GM19099 (cell line): ENCODE measurements around the gene EIF4E1B.

ENCODE experiments used
- POLR2A ChIP-seq: IDR thresholded peaks from 3 replicates; pipeline ENCODE4 v1.6.1; 2011; ENCODE audit warnings: low read depth; ENCODE audit not compliant: insufficient read length; ENCODE audit errors: extremely low read depth

The EIF4E1B gene

DNA sequence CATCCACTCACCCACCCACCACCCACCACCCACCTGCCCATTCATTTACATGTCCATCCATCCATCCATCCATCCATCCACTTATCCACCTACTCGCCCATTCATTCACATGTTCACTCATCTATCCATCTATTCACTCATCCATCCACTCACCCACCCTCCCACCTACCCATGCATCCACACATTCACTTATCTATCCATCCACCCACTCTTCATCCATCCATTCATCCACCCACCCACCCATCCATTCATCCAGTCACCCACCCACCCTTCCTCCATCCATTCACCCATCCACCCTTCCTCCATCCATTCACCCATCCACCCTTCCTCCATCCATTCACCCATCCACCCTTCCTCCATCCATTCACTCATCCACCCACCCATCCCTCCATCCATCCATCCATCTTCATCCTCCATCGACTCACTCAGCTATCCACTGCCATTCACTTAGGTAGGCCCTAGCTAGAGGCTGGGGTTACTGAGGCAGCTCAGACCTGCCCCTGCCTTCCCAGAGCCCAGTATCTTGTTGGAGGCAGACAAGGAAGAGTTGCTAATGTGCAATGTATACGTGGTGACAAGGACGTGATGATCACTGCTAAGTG is 29.5 kb downstream of the EIF4E1B start:
- TF ChIP-seq POLR2A, result no peak

DNA sequence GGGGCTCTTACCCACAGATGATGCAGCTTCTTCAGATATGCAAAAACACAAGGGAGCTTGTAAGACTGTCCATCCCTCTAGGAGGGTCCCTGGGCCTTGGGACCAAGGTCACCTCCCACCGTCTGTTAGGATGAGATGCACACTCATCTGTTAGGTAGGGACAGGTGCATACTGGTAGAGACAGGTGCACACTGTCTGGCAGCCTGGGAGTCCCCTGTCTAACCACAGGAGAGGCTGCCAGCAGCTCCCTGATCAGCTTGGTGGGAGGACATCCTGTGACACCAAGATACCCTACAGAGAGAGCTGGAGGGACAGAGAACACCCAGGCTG is 30.0 kb downstream of the EIF4E1B start:
- no peak for TF ChIP-seq POLR2A

DNA sequence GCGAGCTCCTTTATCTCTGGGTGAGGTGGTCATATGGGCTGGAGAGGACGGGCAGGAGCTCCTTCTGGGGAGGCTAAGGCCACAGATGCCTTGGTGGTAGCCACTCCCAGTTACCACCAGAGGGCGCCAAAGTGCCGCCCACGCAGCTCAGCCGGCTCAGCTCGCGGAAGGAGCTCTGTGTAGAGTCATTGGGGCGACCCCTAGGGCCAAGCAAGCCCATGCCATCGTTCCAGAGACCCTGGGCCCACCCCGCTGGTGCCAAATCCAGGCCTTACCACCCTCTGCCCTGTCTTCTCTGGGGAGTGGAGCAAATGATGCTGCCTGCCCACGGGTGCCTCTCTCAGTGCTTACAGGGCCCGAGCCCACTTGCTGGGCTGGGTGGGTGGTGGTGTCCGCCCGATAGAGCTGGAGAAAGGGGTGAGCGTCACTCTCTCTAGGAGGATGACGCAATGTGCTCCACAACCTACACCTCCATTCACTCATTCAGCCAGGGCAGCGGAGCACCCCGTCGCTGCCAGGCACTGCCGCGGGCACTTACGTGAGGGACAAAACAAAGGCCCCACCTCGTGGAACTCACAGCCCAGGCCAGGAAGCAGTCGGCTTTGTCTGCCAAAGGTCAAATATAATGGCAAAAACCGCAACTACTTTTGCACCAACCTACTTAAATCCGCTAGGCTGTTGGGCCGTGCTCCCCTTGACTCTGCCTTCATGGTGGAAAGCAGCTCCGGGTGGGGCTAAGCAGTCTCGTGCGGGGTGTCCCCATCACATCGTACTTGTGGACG is 30.6 kb downstream of the EIF4E1B start:
- no peak for TF ChIP-seq POLR2A

DNA sequence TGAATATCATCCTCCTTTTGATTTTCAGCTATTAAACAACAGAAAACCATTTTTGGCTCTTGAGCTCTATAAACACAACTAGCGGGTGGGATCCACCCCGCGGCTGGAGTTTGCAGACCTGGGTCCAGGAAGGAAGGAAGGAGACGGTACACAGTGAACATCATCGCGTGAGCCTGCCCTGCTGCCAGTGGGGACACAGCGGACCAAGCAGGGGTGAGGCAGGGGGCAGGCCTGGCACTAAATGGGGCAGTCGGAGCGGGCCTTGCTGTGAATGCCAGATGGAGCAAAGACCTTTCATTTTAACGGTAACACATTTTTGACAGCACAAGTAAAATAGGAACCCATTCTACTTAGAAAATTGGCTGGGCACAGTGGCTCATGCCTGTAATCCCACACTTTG is 31.2 kb downstream of the EIF4E1B start:
- no peak for TF ChIP-seq POLR2A

DNA sequence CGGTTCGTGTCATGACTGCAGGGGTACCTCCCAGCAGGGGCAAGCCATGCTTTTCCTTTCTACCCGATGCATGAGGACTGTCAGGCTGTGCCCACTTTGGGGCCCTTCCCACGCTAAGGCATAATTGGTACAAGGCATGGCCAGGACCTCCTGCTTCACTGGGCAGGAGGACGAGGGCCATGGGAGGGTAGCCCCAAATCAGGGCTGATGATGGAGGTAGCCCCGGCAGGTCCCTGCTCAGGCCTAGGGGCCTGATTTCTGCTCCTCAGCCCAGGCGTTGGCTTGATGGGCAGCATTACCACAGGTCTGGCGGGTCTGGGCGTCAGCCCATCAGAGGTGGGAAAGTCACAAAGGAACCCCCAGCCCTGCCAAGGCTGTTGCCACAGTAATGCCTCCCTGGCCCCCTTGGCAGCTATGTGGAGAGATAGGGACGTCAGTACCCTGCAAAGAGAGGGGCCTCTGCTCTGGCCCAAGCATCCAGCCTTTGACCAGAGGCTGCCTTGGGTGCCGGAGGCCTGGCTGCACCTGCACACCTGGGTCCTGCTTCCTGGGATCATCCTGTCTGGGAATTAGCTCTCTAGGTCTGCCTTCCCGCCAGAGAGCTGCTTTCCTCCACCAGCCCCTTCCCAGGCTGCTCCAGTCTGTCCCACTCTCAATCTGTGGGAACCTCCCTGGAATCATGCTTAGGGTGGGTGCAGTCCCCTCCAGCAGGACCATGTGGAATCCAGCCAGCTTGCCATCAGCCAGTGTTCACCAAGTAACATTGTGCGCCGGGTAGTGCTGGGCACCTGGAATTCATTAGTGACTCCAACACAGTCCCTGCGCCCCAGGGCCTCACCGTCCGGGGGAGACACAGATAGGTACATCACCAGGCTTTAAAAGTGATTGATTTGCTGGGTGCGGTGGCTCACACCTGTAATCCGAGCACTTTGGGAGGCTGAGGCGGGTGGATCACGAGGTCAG is 32.2 kb downstream of the EIF4E1B start:
- no peak for TF ChIP-seq POLR2A

DNA sequence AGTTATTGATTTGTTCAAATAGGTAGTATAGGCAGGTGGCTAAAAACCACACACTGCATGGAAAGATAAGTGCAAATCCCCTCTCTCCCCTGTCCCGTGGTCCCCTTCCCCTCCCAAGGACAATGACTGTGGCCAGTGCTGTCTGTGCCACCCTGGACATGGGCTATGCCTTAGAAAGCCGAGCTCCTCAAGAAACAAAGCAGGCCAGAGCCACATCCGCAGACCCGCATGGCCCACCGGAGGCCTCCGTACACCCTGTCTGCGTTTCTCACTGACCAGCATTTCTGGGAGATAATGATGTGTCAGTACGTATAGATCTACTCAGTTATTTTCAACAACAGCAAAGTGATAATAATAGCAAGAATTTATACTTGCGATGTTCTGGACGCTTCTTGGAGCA is 33.1 kb downstream of the EIF4E1B start:
- no peak for TF ChIP-seq POLR2A

DNA sequence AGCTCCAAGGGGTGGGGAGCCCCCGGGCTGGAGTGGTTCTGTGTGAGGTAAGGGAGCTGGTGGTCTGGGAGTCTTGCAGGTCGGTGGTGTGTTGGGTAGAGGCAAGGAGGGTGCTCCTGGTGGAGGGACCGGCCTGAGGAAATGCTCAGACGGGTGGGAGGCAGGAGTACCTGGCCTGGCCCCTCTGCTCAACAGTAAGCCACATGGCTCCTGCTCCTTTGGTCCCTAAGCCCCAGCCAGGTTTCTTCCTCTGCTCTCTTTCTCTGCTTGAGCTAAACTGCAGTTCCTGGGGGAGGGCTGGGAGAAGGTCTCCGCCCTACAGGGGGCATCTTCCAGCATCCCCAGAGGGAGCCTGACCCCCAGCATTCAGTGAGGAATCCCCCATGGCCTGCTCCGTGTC is 34.0 kb downstream of the EIF4E1B start:
- no peak for TF ChIP-seq POLR2A

DNA sequence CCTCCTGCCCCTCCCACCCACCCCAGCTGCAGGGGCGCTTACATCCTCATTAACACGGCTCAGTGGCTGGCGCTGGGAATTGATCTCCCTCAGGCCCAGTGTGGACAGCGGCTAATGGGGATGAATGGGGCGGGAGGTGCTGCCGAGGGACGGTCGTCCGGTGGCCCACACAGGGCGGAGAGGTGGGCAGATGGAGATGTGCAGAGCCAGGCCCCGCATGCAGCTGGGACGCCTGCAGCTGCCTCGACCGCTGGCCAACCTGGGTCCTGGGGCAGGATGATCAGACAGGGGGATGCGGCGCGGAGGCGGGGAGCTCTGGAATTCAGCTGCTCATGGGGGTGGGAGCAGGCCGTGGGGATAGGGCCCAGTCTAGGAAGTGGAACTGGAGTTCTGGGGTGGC is 34.4 kb downstream of the EIF4E1B start:
- TF ChIP-seq POLR2A, result no peak

DNA sequence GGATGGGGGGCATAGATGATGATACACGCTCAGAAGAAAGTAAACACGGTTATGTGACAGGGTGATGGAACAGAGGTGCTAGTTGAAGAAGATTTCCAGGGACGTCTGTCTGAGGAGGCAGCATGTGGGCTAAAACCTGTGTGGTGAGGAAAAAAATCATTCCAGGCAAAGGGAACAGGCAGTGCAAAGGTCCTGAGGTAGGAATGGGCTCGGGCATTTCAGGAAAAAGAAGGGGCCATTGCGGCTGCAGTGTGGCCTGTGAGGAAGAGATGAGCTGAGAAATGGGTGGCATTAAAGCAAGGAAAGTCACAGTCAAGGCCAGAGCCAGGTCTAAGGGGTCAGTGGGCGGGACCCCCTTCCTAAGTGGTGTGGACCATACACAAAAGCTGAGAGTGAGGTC is 35.0 kb downstream of the EIF4E1B start:
- no peak for TF ChIP-seq POLR2A

DNA sequence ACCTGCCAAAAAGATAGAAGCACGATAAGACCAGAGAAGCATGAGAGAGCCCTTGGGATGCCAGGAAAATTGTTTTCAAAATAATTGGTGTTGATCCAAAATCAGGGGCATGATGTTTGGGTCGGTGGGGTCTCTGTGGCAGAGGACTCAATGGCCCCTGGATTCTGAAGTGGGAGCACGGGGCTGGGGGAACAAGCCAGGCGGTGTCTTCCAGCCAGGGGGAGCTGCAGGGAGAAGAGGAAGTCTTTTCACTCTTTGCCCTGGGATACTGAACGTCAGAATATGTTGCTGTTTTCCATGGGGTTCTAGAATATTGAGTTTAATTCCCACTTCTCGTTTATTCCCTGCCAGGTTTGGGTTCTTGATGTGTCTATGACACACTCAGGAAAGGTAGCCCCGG is 37.2 kb downstream of the EIF4E1B start:
- no peak for TF ChIP-seq POLR2A

DNA sequence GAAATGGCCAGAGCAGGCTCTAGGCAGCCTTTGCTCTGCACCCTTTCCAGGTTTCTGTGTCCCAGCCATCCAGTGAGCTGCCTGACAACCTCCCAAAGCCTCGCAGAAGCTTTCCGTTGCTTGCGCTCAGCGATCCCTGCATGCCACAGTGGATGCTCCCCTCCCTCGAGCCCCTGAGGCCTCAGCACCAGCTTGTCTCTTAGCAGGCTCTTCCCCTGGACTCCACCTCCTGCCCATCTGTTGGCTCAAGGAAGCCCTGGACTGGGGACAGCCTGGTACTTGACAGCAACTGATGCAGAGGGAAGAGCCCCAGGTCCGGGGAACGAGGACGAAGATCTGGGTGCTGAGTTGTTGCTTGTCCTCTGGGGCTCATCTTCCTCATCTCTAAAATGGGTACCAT is 40.0 kb downstream of the EIF4E1B start:
- TF ChIP-seq POLR2A, result no peak

DNA sequence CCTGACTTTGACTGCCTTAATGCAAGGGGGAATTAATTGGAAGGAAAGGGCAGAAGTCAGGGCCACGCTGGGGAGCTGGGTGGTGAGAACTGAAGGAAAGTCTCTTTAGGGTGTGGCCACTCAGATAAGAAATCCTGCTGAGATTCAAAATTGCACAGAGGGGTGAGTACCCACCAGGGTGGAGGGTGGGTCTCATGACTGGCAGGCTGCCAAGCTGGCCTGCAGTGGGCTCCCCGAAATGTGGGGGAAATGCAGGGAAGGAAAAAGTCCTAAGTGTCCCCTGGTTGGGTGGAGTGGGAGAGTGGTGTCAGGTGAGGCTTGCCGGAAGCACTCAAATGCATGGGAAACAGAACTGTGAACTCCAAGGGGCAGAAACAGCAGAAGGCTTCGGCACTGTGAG is 40.9 kb downstream of the EIF4E1B start:
- TF ChIP-seq POLR2A, result no peak

DNA sequence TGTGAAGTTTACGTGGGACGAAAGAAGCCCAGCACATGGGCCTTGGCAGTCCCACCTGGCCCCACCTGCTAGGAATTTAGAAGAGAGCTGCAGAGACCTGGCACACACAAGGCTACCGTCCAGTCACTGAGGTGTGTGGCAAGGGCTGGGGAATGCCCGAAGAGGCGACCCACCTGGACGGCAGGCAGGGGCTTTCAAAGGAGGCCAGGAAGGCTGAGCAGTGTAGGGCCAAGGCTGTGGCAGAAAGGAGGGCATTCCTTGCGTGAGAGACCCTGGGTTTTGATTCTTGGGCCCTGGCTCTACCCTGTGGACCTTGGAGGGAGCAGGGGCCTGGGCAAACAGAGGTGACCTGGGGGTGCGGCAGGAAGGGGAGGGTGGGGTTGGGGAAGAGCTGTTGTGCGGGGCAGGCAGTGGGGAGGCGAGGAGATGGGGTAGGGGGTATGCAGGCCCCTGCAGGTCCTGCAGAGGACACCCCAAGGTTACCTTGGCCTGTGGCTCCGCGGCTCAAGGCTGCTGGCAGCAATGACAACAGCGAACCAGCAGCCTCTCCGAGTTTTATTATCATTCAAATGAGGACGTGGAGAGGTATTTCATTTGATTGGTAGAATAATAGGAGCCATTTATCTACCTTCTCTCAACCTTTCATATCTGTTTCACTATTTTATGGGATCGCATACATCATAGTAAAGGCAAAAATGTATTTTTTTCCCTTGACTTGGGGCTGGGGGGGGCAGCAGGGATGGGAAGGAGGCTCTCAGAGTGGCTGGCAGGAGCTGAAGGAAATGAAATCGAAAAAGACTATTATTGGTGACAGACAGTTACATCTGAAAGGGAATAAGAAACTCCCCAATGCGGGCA is 41.6 kb downstream of the EIF4E1B start:
- no peak for TF ChIP-seq POLR2A

DNA sequence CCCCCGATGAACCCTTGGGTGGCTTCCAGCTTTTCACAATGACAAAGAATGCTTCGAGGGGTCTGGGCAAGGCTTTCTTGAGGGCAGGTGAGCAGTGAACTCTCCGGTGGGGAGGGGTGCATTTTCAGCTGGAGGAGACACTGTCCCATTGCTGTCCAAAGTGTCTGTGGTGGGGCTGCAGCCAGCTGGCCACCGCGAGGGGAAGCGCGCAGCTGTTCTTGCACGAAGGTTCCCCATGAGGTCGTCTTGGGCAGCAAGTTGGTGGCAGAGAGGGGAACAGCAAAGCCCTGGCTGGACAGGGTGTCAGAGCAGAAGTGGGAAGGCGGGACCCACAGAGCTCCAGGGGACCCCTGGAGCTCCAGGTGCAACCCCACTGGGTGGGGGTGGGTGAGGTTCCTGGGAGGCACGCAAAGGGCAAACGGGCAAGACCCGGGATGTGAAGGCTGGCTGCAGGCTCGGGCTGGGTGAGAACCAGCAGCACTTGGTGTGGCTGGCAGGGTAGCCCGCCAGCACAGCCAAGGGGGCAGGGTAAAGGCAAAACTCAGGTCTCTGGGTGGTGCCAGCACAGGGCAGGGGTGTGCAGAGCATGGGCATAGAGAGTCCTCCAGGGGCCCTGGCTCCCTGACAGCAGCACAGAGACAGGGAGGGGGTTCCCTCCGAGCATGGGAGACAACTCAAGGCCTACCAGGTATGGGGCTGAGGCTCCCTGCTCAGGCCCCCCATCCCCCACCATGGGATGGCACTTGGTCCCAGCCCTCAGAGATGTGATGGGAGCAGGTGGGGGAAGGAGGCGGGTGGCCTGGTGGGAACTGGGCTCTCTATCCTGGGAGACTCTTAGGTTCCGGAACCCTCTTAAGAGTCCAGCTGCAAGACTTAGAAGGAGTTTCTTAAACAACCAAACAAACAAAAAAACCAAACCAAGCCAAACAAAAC is 43.4 kb downstream of the EIF4E1B start:
- no peak for TF ChIP-seq POLR2A
